Stimulated activated effector memory CD8-positive, alpha-beta T cell treated with anti-CD3 and anti-CD28 coated beads, Interleukin-12 subunit alpha, Interleukin-12 subunit beta, amount 100 ng/mL, for 72 hours (primary cell): Measurements from ENCODE around the gene MRTFA.
"Not testable (repeated sequence)": the region's sequence is repeated elsewhere in the genome, so short reads cannot be mapped to it uniquely, and the experiment has no call there.

Experiments
- ATAC-seq: fragments of 150-1000 bp; cut with Tn5 transposase; 2 replicates; pipeline ENCODE4 v1.10.0; 2021
- DNase-seq, 2 donors: peaks; one replicate each; pipeline ENCODE4 v3.0.0; 2021 to 2022; ENCODE audit warnings: low spot score in 2 of 2
- H3K27ac Mint-ChIP-seq: one replicate; pipeline ENCODE4 v1.8.0; 2022; ENCODE audit warnings: mild to moderate bottlenecking, mixed read lengths
- H3K36me3 Mint-ChIP-seq: one replicate; pipeline ENCODE4 v1.8.0; 2022; ENCODE audit warnings: mild to moderate bottlenecking, mixed read lengths
- H3K4me1 Mint-ChIP-seq: one replicate; pipeline ENCODE4 v1.8.0; 2022; ENCODE audit warnings: mixed read lengths
- H3K4me3 Mint-ChIP-seq: one replicate; pipeline ENCODE4 v1.8.0; 2022; ENCODE audit warnings: mild to moderate bottlenecking, mixed read lengths
- H3K9me3 Mint-ChIP-seq: one replicate; pipeline ENCODE4 v1.8.0; 2022; ENCODE audit warnings: mixed read lengths

MRTFA gene

GRCh38 chr22:40542821-40543540, 93.5 kb downstream of the MRTFA start:
- ATAC-seq (no peak), DNase-seq (no peak)
- Mint-ChIP-seq H3K4me3 (no peak overlapping the region), H3K36me3 (peaks cover 22% of the 10 kb centered on the region), H3K27ac (no peak overlapping the region), H3K9me3 (no peaks in the 10 kb centered on the region), H3K4me1 (peaks cover 22% of the 10 kb centered on the region)

- no peaks in the 10 kb centered on the region for H3K9me3 Mint-ChIP-seq
- no peak overlapping the region for H3K27ac Mint-ChIP-seq
- DNase-seq (no peak), ATAC-seq (peak; percentile 95)
- H3K4me1 Mint-ChIP-seq = peaks cover 22% of the 10 kb centered on the region
- peaks cover 5% of the 10 kb centered on the region for H3K36me3 Mint-ChIP-seq
- H3K4me3 Mint-ChIP-seq = no peak overlapping the region
Observed at GRCh38 chr22:40541300-40541699, 95.2 kb downstream of the MRTFA start.

DNA sequence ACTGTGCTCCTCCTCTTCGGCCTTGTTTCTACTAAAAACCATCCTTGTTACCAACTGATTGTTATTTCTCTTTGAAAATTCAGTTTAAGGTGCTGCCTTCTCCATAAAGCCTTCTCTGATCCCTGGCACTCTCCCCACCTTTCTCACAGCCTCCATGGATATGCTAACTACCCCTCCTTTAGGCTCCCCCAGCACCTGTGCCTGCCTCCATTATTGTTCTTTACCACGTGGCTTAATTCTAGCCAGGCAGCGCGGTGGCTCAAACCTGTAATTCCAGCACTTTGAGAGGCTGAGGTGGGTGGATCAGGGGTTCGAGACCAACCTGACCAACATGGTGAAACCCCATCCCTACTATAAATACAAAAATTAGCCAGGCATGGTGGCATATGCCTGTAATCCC, 96.3 kb downstream of the MRTFA start:
- H3K4me3 Mint-ChIP-seq = no peak overlapping the region
- H3K27ac Mint-ChIP-seq = no peak overlapping the region
- DNase-seq (no peak), ATAC-seq (no peak)
- H3K4me1 Mint-ChIP-seq = peaks cover 26% of the 10 kb centered on the region
- no peaks in the 10 kb centered on the region for H3K36me3 Mint-ChIP-seq
- H3K9me3 Mint-ChIP-seq = no peaks in the 10 kb centered on the region

DNA sequence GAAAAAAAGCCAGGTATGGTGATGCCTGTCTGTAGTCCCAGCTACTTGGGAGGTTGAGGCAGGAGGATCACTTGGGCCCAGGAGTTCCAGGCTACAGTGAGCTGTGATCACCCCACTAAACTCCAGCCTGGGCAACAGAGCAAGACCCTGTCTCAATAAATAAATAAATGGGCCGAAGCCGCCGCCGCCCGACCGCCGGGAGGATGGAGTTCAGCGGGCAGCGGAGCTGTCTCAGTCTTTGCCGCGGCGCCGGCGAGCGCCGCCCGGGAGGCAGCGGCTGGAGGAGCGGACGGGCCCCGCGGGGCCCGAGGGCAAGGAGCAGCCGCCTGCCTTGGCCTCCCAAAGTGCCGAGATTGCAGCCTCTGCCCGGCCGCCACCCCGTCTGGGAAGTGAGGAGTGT, 100.4 kb downstream of the MRTFA start:
- not testable (repeated sequence) for ATAC-seq, H3K36me3 Mint-ChIP-seq, H3K4me3 Mint-ChIP-seq, DNase-seq, H3K9me3 Mint-ChIP-seq
- peak overlapping the region; percentile 81 for H3K27ac Mint-ChIP-seq
- peaks cover 45% of the 10 kb centered on the region for H3K4me1 Mint-ChIP-seq

GRCh38 chr22:40535642-40536041, 100.9 kb downstream of the MRTFA start:
- DNase-seq (no peak), ATAC-seq (no peak)
- H3K4me3 Mint-ChIP-seq = peak overlapping the region; percentile 69
- H3K9me3 Mint-ChIP-seq = no peaks in the 10 kb centered on the region
- peak overlapping the region; percentile 81 for H3K27ac Mint-ChIP-seq
- peaks cover 46% of the 10 kb centered on the region for H3K4me1 Mint-ChIP-seq
- no peaks in the 10 kb centered on the region for H3K36me3 Mint-ChIP-seq

GRCh38 chr22:40535189-40535512, 101.4 kb downstream of the MRTFA start:
- Mint-ChIP-seq H3K9me3 (no peaks in the 10 kb centered on the region), H3K4me3 (peak overlapping the region; percentile 69), H3K36me3 (no peaks in the 10 kb centered on the region), H3K4me1 (peaks cover 51% of the 10 kb centered on the region), H3K27ac (peak overlapping the region; percentile 81)
- peak; percentile 12 for ATAC-seq
- no peak for DNase-seq

- peak overlapping the region; percentile 81 for H3K27ac Mint-ChIP-seq
- H3K4me1 Mint-ChIP-seq = peaks cover 56% of the 10 kb centered on the region
- no peak for DNase-seq
- peak; percentile 82 for ATAC-seq
- no peaks in the 10 kb centered on the region for H3K9me3 Mint-ChIP-seq
- no peaks in the 10 kb centered on the region for H3K36me3 Mint-ChIP-seq
- peak overlapping the region; percentile 69 for H3K4me3 Mint-ChIP-seq
Observed at GRCh38 chr22:40534379-40535188, 101.9 kb downstream of the MRTFA start.

GRCh38 chr22:40533712-40534378, 102.7 kb downstream of the MRTFA start:
- ATAC-seq = peak; percentile 91
- DNase-seq = peak; percentile 17 to 63
- Mint-ChIP-seq H3K36me3 (no peaks in the 10 kb centered on the region), H3K9me3 (no peaks in the 10 kb centered on the region), H3K4me1 (peaks cover 58% of the 10 kb centered on the region), H3K27ac (peak overlapping the region; percentile 81), H3K4me3 (peak overlapping the region; percentile 69)

DNA sequence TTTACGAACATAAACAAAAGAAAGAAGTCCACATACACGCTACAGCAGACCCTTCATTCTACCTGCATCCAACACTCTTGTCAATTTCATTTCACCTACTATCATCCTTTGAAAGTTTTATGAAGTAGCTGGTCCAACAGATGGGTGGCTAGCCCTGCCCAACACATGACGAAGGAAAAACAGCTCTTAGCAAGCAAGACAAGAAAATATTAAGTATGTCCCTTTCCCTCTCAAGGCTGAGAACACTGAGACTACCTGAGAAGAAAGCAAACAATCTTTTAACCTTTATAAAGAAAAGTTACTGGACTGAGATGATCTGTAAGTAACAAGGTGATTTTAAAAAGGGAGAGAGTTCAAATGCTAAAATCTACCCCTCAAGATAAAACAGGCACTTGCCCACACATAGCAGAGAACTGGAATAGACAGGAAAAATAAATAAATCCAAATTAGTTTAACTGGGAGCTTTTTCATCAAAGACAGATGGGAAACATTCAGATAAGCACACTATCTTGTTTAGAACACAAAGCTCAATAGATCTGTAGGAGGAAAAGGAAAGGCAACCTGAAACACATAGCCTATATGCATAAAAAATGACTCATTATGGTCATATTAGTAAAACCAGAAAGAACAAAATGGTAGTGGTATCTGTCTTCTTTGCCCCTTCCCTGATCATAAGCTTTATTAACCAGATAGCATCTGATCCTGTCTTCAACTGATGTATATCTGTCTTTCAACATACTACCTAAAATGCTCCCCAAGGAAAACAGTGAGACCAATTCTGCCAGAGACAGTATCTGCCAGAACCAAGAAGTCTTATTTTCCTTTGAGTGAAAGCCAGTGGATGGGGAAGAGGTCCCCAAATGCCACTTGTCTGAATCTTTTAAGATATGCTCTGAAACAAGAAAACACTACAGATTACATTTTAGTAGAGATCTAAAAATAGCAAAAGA, 104.3 kb downstream of the MRTFA start:
- no peak for DNase-seq
- peak overlapping the region; percentile 81 for H3K27ac Mint-ChIP-seq
- peak overlapping the region; percentile 69 for H3K4me3 Mint-ChIP-seq
- peak; percentile 65 for ATAC-seq
- peaks cover 58% of the 10 kb centered on the region for H3K4me1 Mint-ChIP-seq
- H3K36me3 Mint-ChIP-seq = no peaks in the 10 kb centered on the region
- no peaks in the 10 kb centered on the region for H3K9me3 Mint-ChIP-seq

GRCh38 chr22:40530391-40530790, 106.1 kb downstream of the MRTFA start:
- Mint-ChIP-seq H3K4me1 (peaks cover 55% of the 10 kb centered on the region), H3K36me3 (peaks cover 14% of the 10 kb centered on the region)
- not testable (repeated sequence) for ATAC-seq, DNase-seq, H3K4me3 Mint-ChIP-seq, H3K27ac Mint-ChIP-seq, H3K9me3 Mint-ChIP-seq

GRCh38 chr22:40529821-40530220, 106.7 kb downstream of the MRTFA start:
- Mint-ChIP-seq H3K4me3 (no peak overlapping the region), H3K4me1 (peaks cover 49% of the 10 kb centered on the region), H3K36me3 (peaks cover 14% of the 10 kb centered on the region), H3K9me3 (no peaks in the 10 kb centered on the region), H3K27ac (no peak overlapping the region)
- ATAC-seq = no peak
- DNase-seq = no peak

GRCh38 chr22:40526960-40527359, 109.6 kb downstream of the MRTFA start:
- Mint-ChIP-seq H3K27ac (peak overlapping the region; percentile 12), H3K36me3 (peaks cover 14% of the 10 kb centered on the region), H3K4me1 (peaks cover 20% of the 10 kb centered on the region), H3K4me3 (no peak overlapping the region), H3K9me3 (no peaks in the 10 kb centered on the region)
- ATAC-seq = no peak
- no peak for DNase-seq

GRCh38 chr22:40525250-40525884, 111.2 kb downstream of the MRTFA start:
- Mint-ChIP-seq H3K9me3 (no peaks in the 10 kb centered on the region), H3K36me3 (peaks cover 14% of the 10 kb centered on the region), H3K4me1 (peaks cover 10% of the 10 kb centered on the region), H3K4me3 (no peak overlapping the region), H3K27ac (no peak overlapping the region)
- ATAC-seq (peak; percentile 62), DNase-seq (peak; percentile 53 to 77)
